ENCODE results near the gene DNLZ.

The DNLZ gene

DNA sequence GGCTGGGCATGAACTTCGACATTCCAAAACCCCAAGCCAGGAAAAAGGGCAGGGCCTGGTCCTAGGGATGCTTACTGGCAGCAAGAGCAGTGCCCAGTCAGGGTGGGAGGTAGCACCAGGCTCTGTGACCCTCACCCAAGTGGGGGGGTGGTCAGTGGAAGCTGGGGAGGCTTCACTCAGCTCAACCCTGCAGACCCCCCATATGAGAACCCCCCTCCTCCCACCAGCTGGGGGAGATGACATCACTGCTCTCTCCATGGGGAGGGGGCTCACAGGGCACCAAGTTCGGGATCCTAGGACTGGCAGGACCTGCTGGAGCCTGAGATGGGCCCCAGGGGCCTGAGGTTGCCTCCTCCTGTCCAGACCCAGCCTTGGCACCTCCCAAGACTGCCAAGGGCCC, 4.7 kb downstream of the DNLZ start:
- Histone ChIP-seq H3K4me2 (ENCODE audit: low read length, poor library complexity, severe bottlenecking) (no peak overlapping the region), H3K36me3 (ENCODE audit: control insufficient read depth in 1 of 2, insufficient read depth in 2 of 2, low read depth in 1 of 2, low read length in 2 of 2) (peaks cover 21 to 68% of the 10 kb centered on the region in 2 experiments), H2AK5ac (ENCODE audit: low read length, severe bottlenecking) (no peak overlapping the region), H4K91ac (ENCODE audit: low read length) (no peak overlapping the region), H2BK120ac (ENCODE audit: low read depth, low read length) (no peak overlapping the region), H3K18ac (ENCODE audit: low read depth in 1 of 2, low read length in 2 of 2) (no peak overlapping the region), H3K4me3 (ENCODE audit: insufficient read depth in 1 of 2, low read depth in 1 of 2, low read length in 2 of 2) (no peak overlapping the region), H3K9ac (ENCODE audit: low read length) (no peak overlapping the region), H3K9me3 (ENCODE audit: control insufficient read depth, low read length) (no peaks in the 10 kb centered on the region), H2BK15ac (ENCODE audit: low read depth, poor library complexity, severe bottlenecking) (no peak overlapping the region), H3K23ac (ENCODE audit: low read length in 2 of 2) (no peak overlapping the region), H3K27ac (ENCODE audit: low read length, poor library complexity, severe bottlenecking) (no peak overlapping the region), H3K79me1 (replicated peaks; ENCODE audit: low read length, poor library complexity, severe bottlenecking) (peaks cover 6% of the 10 kb centered on the region), H3K27me3 (ENCODE audit: control insufficient read depth in 1 of 2, insufficient read depth in 1 of 2, low read length in 2 of 2) (no peaks in the 10 kb centered on the region), H2AFZ (ENCODE audit: low read depth, low read length) (no peak overlapping the region), H3K14ac (ENCODE audit: low read length in 2 of 2) (no peak overlapping the region), H3K4ac (ENCODE audit: low read depth in 1 of 2, low read length in 2 of 2) (no peak overlapping the region), H2BK12ac (ENCODE audit: low read length in 2 of 2) (no peak overlapping the region), H2BK5ac (ENCODE audit: low read depth, low read length, poor library complexity, severe bottlenecking) (no peak overlapping the region), H4K8ac (ENCODE audit: low read length) (no peak overlapping the region), H3K4me1 (ENCODE audit: control insufficient read depth, insufficient read depth, low read depth, low read length) (peaks cover 60% of the 10 kb centered on the region)
- 93% methylated on average over 2 of the region's 2 CpGs for WGBS
- no peak for DNase-seq

DNA sequence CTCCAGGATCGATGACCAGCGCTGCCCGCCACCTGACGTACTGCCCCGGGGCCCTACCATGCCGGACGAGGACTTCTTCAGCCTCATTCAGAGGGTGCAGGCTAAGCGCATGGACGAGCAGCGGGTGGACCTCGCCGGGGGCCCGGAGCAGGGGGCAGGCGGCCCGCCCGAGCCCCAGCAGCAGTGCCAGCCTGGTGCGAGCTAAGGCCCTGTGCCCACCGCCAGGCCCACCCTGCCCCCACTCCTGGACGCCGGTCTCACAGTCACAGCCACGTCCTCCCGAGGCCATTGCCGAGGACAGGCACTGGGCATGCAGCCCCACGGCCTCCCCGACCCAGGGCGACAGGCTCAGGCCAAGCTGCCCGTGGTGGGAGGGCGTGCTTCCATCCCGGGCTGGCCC, 5.5 kb downstream of the DNLZ start:
- Histone ChIP-seq H3K4me2 (ENCODE audit: low read length, poor library complexity, severe bottlenecking) (no peak overlapping the region), H2BK120ac (ENCODE audit: low read depth, low read length) (no peak overlapping the region), H3K23ac (ENCODE audit: low read length in 2 of 2) (no peak overlapping the region), H3K14ac (ENCODE audit: low read length in 2 of 2) (no peak overlapping the region), H4K91ac (ENCODE audit: low read length) (no peak overlapping the region), H3K79me1 (replicated peaks; ENCODE audit: low read length, poor library complexity, severe bottlenecking) (peaks cover 5% of the 10 kb centered on the region), H3K4ac (ENCODE audit: low read depth in 1 of 2, low read length in 2 of 2) (no peak overlapping the region), H3K9ac (ENCODE audit: low read length) (no peak overlapping the region), H3K4me1 (ENCODE audit: control insufficient read depth, insufficient read depth, low read depth, low read length) (peaks cover 60% of the 10 kb centered on the region), H2AK5ac (ENCODE audit: low read length, severe bottlenecking) (no peak overlapping the region), H2BK15ac (ENCODE audit: low read depth, poor library complexity, severe bottlenecking) (no peak overlapping the region), H3K18ac (ENCODE audit: low read depth in 1 of 2, low read length in 2 of 2) (no peak overlapping the region), H3K36me3 (ENCODE audit: control insufficient read depth in 1 of 2, insufficient read depth in 2 of 2, low read depth in 1 of 2, low read length in 2 of 2) (peaks cover 21 to 70% of the 10 kb centered on the region in 2 experiments), H2BK12ac (ENCODE audit: low read length in 2 of 2) (no peak overlapping the region), H3K27me3 (ENCODE audit: control insufficient read depth in 1 of 2, insufficient read depth in 1 of 2, low read length in 2 of 2) (no peaks in the 10 kb centered on the region), H3K9me3 (ENCODE audit: control insufficient read depth, low read length) (no peaks in the 10 kb centered on the region), H3K4me3 (ENCODE audit: insufficient read depth in 1 of 2, low read depth in 1 of 2, low read length in 2 of 2) (no peak overlapping the region), H3K27ac (ENCODE audit: low read length, poor library complexity, severe bottlenecking) (no peak overlapping the region), H2BK5ac (ENCODE audit: low read depth, low read length, poor library complexity, severe bottlenecking) (no peak overlapping the region), H4K8ac (ENCODE audit: low read length) (no peak overlapping the region), H2AFZ (ENCODE audit: low read depth, low read length) (no peak overlapping the region)
- no peak for DNase-seq
- WGBS = 94% methylated on average over 29 of the region's 29 CpGs

DNA sequence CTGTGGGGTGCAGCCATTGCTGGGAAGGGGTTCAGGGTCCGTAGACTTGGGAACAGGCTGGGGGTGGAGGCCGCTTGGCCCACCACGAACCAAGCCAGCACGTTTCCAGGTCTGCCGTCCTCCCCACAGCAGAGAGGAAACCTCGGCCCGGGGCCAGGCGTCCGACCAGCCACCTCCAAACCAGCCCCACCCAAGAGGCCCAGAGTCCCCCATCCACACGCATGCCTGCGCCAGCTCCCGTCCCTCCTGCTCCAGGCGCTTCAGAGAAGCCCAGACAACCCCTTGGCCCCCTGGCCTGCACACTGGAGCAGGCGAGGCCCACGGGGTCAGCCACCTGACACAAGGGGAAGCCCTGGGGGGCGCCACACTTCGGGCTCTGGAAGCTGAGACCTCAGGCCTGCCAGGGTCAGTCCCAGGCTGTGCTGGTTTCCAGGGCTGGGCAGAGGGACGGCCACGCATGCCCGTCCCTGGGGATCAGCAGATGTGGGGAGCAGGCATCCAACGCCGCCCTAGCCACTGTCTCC, 6.3 kb downstream of the DNLZ start:
- no peak overlapping the region for H3K23ac ChIP-seq (ENCODE audit: low read length in 2 of 2)
- no peak overlapping the region for H2BK12ac ChIP-seq (ENCODE audit: low read length in 2 of 2)
- H3K4me1 ChIP-seq (ENCODE audit: control insufficient read depth, insufficient read depth, low read depth, low read length) = peaks cover 53% of the 10 kb centered on the region
- WGBS = 92% methylated on average over 22 of the region's 22 CpGs
- no peak overlapping the region for H2BK5ac ChIP-seq (ENCODE audit: low read depth, low read length, poor library complexity, severe bottlenecking)
- no peak overlapping the region for H3K9ac ChIP-seq (ENCODE audit: low read length)
- H3K27me3 ChIP-seq (ENCODE audit: control insufficient read depth in 1 of 2, insufficient read depth in 1 of 2, low read length in 2 of 2) = no peaks in the 10 kb centered on the region
- H2BK15ac ChIP-seq (ENCODE audit: low read depth, poor library complexity, severe bottlenecking) = no peak overlapping the region
- no peak overlapping the region for H2BK120ac ChIP-seq (ENCODE audit: low read depth, low read length)
- H3K14ac ChIP-seq (ENCODE audit: low read length in 2 of 2) = no peak overlapping the region
- H3K4me3 ChIP-seq (ENCODE audit: insufficient read depth in 1 of 2, low read depth in 1 of 2, low read length in 2 of 2) = no peak overlapping the region
- H4K91ac ChIP-seq (ENCODE audit: low read length) = no peak overlapping the region
- peaks cover 2% of the 10 kb centered on the region for H3K79me1 ChIP-seq (replicated peaks; ENCODE audit: low read length, poor library complexity, severe bottlenecking)
- DNase-seq = no peak
- H3K9me3 ChIP-seq (ENCODE audit: control insufficient read depth, low read length) = no peaks in the 10 kb centered on the region
- H3K4ac ChIP-seq (ENCODE audit: low read depth in 1 of 2, low read length in 2 of 2) = no peak overlapping the region
- H2AK5ac ChIP-seq (ENCODE audit: low read length, severe bottlenecking) = no peak overlapping the region
- no peak overlapping the region for H4K8ac ChIP-seq (ENCODE audit: low read length)
- H3K4me2 ChIP-seq (ENCODE audit: low read length, poor library complexity, severe bottlenecking) = no peak overlapping the region
- H3K36me3 ChIP-seq (ENCODE audit: control insufficient read depth in 1 of 2, insufficient read depth in 2 of 2, low read depth in 1 of 2, low read length in 2 of 2) = peaks cover 21 to 74% of the 10 kb centered on the region in 2 experiments
- H3K18ac ChIP-seq (ENCODE audit: low read depth in 1 of 2, low read length in 2 of 2) = no peak overlapping the region
- no peak overlapping the region for H2AFZ ChIP-seq (ENCODE audit: low read depth, low read length)
- H3K27ac ChIP-seq (ENCODE audit: low read length, poor library complexity, severe bottlenecking) = no peak overlapping the region

DNA sequence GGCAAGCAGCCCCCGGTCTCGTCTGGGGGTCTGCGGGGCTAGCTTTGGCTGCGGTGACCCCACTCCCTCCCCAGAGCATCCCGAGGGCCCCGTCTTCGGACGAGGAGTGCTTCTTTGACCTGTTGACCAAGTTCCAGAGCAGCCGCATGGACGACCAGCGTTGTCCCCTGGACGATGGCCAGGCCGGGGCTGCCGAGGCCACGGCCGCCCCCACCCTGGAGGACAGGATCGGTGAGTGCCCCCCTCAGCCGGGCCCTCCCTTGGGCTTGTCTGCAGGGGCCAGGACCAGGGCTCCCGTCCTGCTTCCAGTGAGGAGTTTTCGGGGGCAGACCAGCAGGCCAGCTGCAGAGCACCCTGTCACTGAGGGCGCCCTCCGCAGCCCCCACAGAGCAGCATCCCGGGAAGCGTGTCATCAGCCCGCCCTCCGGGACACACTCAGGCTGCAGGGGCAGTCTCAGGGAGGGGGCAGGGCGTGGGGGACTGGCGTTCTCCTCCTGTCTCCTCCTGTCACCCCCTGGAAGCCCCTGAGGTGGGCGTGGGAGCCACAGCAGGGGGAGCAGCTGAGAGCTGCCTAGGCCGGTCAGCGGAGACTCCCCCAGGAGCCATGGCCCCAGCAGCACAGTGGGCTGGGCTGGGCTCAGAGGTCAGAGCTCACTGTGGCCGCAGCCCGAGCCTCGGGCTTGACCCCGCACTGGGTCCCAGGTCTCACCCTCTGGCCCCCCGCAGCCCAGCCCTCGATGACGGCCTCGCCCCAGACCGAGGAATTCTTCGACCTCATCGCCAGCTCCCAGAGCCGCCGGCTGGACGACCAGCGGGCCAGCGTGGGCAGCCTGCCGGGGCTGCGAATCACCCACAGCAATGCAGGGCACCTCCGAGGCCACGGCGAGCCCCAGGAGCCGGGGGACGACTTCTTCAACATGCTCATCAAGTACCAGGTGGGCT, 7.7 kb downstream of the DNLZ start:
- H2BK15ac ChIP-seq (ENCODE audit: low read depth, poor library complexity, severe bottlenecking) = peak overlapping the region; percentile 15
- no peak overlapping the region for H3K4me2 ChIP-seq (ENCODE audit: low read length, poor library complexity, severe bottlenecking)
- no peak overlapping the region for H2BK12ac ChIP-seq (ENCODE audit: low read length in 2 of 2)
- H3K36me3 ChIP-seq (ENCODE audit: control insufficient read depth in 1 of 2, insufficient read depth in 2 of 2, low read depth in 1 of 2, low read length in 2 of 2) = peaks cover 21 to 65% of the 10 kb centered on the region in 2 experiments
- no peaks in the 10 kb centered on the region for H3K79me1 ChIP-seq (replicated peaks; ENCODE audit: low read length, poor library complexity, severe bottlenecking)
- H2AFZ ChIP-seq (ENCODE audit: low read depth, low read length) = no peak overlapping the region
- H2AK5ac ChIP-seq (ENCODE audit: low read length, severe bottlenecking) = peak overlapping the region; percentile 8
- H3K27me3 ChIP-seq (ENCODE audit: control insufficient read depth in 1 of 2, insufficient read depth in 1 of 2, low read length in 2 of 2) = no peaks in the 10 kb centered on the region
- no peak overlapping the region for H3K14ac ChIP-seq (ENCODE audit: low read length in 2 of 2)
- no peak overlapping the region for H3K27ac ChIP-seq (ENCODE audit: low read length, poor library complexity, severe bottlenecking)
- no peak overlapping the region for H2BK5ac ChIP-seq (ENCODE audit: low read depth, low read length, poor library complexity, severe bottlenecking)
- no peak overlapping the region for H3K9ac ChIP-seq (ENCODE audit: low read length)
- peaks cover 47% of the 10 kb centered on the region for H3K4me1 ChIP-seq (ENCODE audit: control insufficient read depth, insufficient read depth, low read depth, low read length)
- DNase-seq = no peak
- no peak overlapping the region for H3K23ac ChIP-seq (ENCODE audit: low read length in 2 of 2)
- no peaks in the 10 kb centered on the region for H3K9me3 ChIP-seq (ENCODE audit: control insufficient read depth, low read length)
- 89% methylated on average over 54 of the region's 54 CpGs for WGBS
- no peak overlapping the region for H3K4ac ChIP-seq (ENCODE audit: low read depth in 1 of 2, low read length in 2 of 2)
- H4K8ac ChIP-seq (ENCODE audit: low read length) = no peak overlapping the region
- H3K4me3 ChIP-seq (ENCODE audit: insufficient read depth in 1 of 2, low read depth in 1 of 2, low read length in 2 of 2) = no peak overlapping the region
- no peak overlapping the region for H4K91ac ChIP-seq (ENCODE audit: low read length)
- H2BK120ac ChIP-seq (ENCODE audit: low read depth, low read length) = no peak overlapping the region
- H3K18ac ChIP-seq (ENCODE audit: low read depth in 1 of 2, low read length in 2 of 2) = no peak overlapping the region

Data from mesenchymal stem cell (in vitro differentiated cells and primary cell).